Measurements from ENCODE around the gene PHYHD1. TPM values are rescaled to one million over a fixed set of nuclear protein-coding genes. Genes with fewer than 3 reads are reported as not detected.

PHYHD1 gene
- total and polyA plus RNA-seq, 2 experiments from 2014 or later, result 20.3 to 25.7 TPM

DNA sequence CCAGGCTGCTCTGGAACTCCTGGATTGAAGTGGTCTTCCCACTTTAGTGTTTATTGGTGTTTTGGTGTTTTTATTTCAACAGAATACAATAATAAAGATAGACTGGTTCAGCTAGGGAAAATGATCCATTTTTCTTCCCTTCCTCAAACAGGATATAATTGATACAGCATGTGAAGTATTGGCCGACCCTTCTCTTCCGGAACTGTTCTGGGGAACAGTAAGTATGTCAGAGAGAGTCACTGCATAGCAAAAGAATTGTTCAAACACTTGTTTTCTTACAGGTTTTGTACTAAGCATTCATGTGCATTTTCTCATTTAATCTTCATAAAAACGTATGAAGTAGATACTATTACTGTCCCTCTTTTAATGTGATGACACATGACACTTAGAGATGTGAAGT, 58.3 kb downstream of the PHYHD1 start:
- Histone ChIP-seq H3K27ac (no peak overlapping the region), H3K9me3 (ENCODE audit: low read depth) (no peaks in the 10 kb centered on the region), H3K36me3 (replicated peaks; ENCODE audit: insufficient read depth, low read depth) (no peaks in the 10 kb centered on the region), H2AFZ (no peak overlapping the region), H3K4me2 (no peak overlapping the region), H3K79me2 (no peaks in the 10 kb centered on the region), H4K20me1 (ENCODE audit: insufficient read depth, poor library complexity, severe bottlenecking) (no peaks in the 10 kb centered on the region), H3K4me3 (no peak overlapping the region), H3K4me1 (ENCODE audit: insufficient read depth) (no peaks in the 10 kb centered on the region), H3K9me2 (replicated peaks; ENCODE audit: insufficient read depth) (no peaks in the 10 kb centered on the region), H3K27me3 (no peaks in the 10 kb centered on the region)
- 85% methylated on average over 3 of the region's 3 CpGs for WGBS (ENCODE audit: low lambda C conversion rate, missing lambda C conversion rate)
- TF ChIP-seq CTCF (IDR thresholded peaks at IDR 0.05; ENCODE audit: poor library complexity), result no peak
- no peak for TF ChIP-seq EZH2 (IDR thresholded peaks at IDR 0.05; ENCODE audit: borderline replicate concordance)
- no peak for TF ChIP-seq EZH2phosphoT487 (IDR thresholded peaks at IDR 0.05; ENCODE audit: low read depth, severe bottlenecking, unreplicated experiment)
- no peak for DNase-seq (ENCODE audit: low spot score)

GRCh38 chr9:128983536-128983935, 62.8 kb downstream of the PHYHD1 start:
- Histone ChIP-seq H3K27me3 (no peaks in the 10 kb centered on the region), H4K20me1 (ENCODE audit: insufficient read depth, poor library complexity, severe bottlenecking) (no peaks in the 10 kb centered on the region), H3K9me3 (ENCODE audit: low read depth) (no peaks in the 10 kb centered on the region), H3K4me3 (no peak overlapping the region), H3K79me2 (no peaks in the 10 kb centered on the region), H3K4me2 (no peak overlapping the region), H3K27ac (no peak overlapping the region), H3K36me3 (replicated peaks; ENCODE audit: insufficient read depth, low read depth) (no peaks in the 10 kb centered on the region), H2AFZ (no peak overlapping the region), H3K4me1 (ENCODE audit: insufficient read depth) (no peaks in the 10 kb centered on the region), H3K9me2 (replicated peaks; ENCODE audit: insufficient read depth) (no peaks in the 10 kb centered on the region)
- 97% methylated on average over 8 of the region's 8 CpGs for WGBS (ENCODE audit: low lambda C conversion rate, missing lambda C conversion rate)
- TF ChIP-seq EZH2 (IDR thresholded peaks at IDR 0.05; ENCODE audit: borderline replicate concordance) (no peak), EZH2phosphoT487 (IDR thresholded peaks at IDR 0.05; ENCODE audit: low read depth, severe bottlenecking, unreplicated experiment) (no peak), CTCF (IDR thresholded peaks at IDR 0.05; ENCODE audit: poor library complexity) (no peak)
- no peak for DNase-seq (ENCODE audit: low spot score)

GRCh38 chr9:128986671-128987070, 65.9 kb downstream of the PHYHD1 start:
- Histone ChIP-seq H3K36me3 (replicated peaks; ENCODE audit: insufficient read depth, low read depth) (no peaks in the 10 kb centered on the region), H4K20me1 (ENCODE audit: insufficient read depth, poor library complexity, severe bottlenecking) (no peaks in the 10 kb centered on the region), H2AFZ (no peak overlapping the region), H3K9me2 (replicated peaks; ENCODE audit: insufficient read depth) (no peaks in the 10 kb centered on the region), H3K9me3 (ENCODE audit: low read depth) (no peaks in the 10 kb centered on the region), H3K4me2 (no peak overlapping the region), H3K4me1 (ENCODE audit: insufficient read depth) (no peaks in the 10 kb centered on the region), H3K4me3 (no peak overlapping the region), H3K79me2 (no peaks in the 10 kb centered on the region), H3K27me3 (no peaks in the 10 kb centered on the region), H3K27ac (no peak overlapping the region)
- DNase-seq (ENCODE audit: low spot score), result no peak
- TF ChIP-seq EZH2 (IDR thresholded peaks at IDR 0.05; ENCODE audit: borderline replicate concordance), result no peak
- no peak for TF ChIP-seq EZH2phosphoT487 (IDR thresholded peaks at IDR 0.05; ENCODE audit: low read depth, severe bottlenecking, unreplicated experiment)
- TF ChIP-seq CTCF (IDR thresholded peaks at IDR 0.05; ENCODE audit: poor library complexity), result no peak
- 92% methylated on average over 5 of the region's 5 CpGs for WGBS (ENCODE audit: low lambda C conversion rate, missing lambda C conversion rate)

GRCh38 chr9:128987805-128988204, 67.0 kb downstream of the PHYHD1 start:
- no peak overlapping the region for H2AFZ ChIP-seq
- H3K79me2 ChIP-seq, result no peaks in the 10 kb centered on the region
- no peaks in the 10 kb centered on the region for H3K9me3 ChIP-seq (ENCODE audit: low read depth)
- no peaks in the 10 kb centered on the region for H4K20me1 ChIP-seq (ENCODE audit: insufficient read depth, poor library complexity, severe bottlenecking)
- H3K27ac ChIP-seq, result no peak overlapping the region
- 96% methylated on average over 5 of the region's 5 CpGs for WGBS (ENCODE audit: low lambda C conversion rate, missing lambda C conversion rate)
- no peaks in the 10 kb centered on the region for H3K27me3 ChIP-seq
- no peak for TF ChIP-seq CTCF (IDR thresholded peaks at IDR 0.05; ENCODE audit: poor library complexity)
- TF ChIP-seq EZH2phosphoT487 (IDR thresholded peaks at IDR 0.05; ENCODE audit: low read depth, severe bottlenecking, unreplicated experiment), result no peak
- no peak for TF ChIP-seq EZH2 (IDR thresholded peaks at IDR 0.05; ENCODE audit: borderline replicate concordance)
- no peak overlapping the region for H3K4me3 ChIP-seq
- H3K4me1 ChIP-seq (ENCODE audit: insufficient read depth), result no peaks in the 10 kb centered on the region
- no peak overlapping the region for H3K4me2 ChIP-seq
- H3K36me3 ChIP-seq (replicated peaks; ENCODE audit: insufficient read depth, low read depth), result no peaks in the 10 kb centered on the region
- DNase-seq (ENCODE audit: low spot score), result no peak
- H3K9me2 ChIP-seq (replicated peaks; ENCODE audit: insufficient read depth), result no peaks in the 10 kb centered on the region

Measured in hepatocyte (in vitro differentiated cells).